HG03025 (cell line): ENCODE measurements around the gene ATP6V1C2.

ENCODE experiments used
- ATAC-seq: cut with Tn5 transposase; IDR thresholded peaks from one replicate; pipeline ENCODE4 v1.9.1; 2021; ENCODE audit warnings: mild to moderate bottlenecking, moderate library complexity; ENCODE audit not compliant: unreplicated experiment, low FRiP score

ATP6V1C2 gene

DNA sequence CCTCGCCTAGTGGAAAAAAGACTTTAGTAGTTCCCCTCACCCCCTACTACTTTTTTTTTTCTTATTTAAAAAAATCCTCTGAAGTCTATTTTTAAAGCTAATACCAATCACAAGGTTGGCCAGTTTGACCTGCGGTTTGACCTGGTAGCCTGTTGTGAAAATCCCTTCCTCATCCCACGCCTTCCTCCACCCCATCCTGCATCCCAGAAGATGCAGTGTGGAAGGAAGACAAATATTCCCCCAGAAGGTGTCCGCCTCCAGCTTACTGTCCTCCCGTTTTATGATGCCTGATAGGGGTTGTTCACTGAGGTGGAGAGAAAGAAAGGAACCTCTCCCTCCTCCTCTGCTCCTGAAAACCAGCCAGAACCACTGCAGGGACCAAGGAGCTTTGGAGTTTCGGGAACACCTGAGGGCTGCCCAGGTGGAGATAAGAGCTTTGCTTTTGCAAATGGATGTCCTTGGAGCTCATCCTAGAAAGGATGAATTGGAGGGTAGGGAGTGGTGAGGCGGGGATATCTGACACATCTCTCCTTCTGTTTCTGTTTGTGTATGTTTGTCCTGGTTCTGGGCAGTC lies 909 bp downstream of the ATP6V1C2 start:
- ATAC-seq, result no peak

DNA sequence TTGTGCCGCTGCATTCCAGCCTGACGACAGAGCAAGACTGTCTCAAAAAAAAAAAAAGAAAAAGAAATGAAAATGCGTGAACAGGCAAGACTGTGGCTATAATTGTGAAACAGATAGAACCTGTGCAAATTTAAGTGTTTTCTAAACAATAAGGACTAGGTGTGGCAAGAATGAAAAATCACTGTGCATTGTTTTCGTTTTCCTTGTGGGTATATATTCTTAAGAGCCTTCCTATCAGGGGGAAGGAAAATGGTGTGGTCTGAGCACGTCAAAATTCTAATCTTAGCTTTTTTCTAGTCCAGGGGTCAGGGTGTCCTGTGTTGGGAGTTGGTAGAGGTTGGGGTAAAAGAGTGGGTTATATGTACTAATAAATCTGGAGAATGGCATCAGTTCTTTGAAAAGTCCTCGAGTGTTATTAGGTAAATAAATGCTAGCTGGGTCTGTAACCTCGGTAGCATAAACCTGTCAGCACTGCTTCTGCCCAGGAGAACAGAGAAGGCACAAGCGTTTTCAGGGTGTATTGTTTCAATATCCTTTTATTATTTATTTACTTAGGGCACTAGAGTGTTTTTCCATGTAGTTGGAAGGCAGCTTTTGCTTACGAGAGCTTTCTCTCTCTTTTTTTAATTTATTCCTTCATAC lies 11.6 kb downstream of the ATP6V1C2 start:
- ATAC-seq, result no peak

DNA sequence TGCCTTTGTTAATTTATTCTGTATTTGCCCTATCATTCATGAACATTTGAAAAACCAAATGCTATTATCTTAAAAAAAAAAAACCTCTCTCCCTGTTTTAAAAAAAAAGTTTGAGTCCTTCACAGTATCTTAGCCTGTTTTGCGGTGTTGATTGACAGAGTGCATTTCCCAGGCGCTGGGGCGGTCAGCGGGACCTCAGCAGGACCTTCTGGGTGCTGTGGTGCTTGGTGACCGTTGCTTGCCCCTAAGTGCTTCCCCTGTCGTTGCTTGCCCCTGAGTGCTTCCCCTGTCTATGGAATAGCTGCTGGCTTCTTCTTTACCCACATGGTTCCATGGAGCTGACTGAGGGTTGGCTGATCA lies 12.1 kb downstream of the ATP6V1C2 start:
- ATAC-seq, result no peak

DNA sequence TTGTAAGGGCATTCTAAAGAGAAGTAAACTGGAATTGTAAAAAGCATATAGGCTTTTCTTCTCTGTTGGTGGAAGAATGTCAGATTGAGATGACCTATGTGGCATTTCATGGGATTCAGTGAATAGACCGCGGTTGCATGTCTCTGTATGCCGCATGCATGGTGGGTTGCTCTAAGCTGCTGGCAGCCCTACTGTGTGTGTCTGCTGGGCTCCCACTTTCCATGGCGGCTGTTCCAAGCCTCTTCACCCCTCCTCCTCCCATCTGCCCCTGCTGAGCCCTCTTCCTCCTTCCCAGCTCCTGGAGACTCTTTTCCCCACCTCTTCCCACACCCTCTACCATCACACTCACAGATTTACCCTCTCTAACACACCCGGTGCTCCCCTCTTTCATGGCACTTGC lies 12.6 kb downstream of the ATP6V1C2 start:
- no peak for ATAC-seq

DNA sequence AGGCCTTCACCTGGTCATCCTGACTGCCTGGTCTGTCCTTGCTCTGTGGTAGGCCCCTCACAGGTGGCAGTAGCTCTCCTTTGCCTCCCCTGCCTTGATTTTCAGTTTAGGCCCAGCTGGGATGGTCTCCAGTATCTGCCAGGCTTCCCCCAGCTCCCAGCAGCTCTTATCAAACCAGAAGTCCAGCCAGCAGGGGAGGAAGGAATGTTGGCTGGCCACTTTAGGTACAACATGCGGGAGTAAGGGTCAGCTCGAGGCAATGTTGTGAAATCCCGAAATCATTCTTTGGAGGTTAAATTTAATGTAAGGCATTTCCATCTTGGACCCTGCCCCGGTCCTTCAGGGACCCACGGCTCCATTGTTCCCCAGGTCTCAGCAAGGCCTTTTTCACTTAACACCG lies 16.8 kb downstream of the ATP6V1C2 start:
- no peak for ATAC-seq

- no peak for ATAC-seq
These were observed 18.8 kb downstream of the ATP6V1C2 start for GRCh38 chr2:10740226-10740625.

- ATAC-seq, result no peak
These were observed 19.7 kb downstream of the ATP6V1C2 start for GRCh38 chr2:10741139-10741538.

DNA sequence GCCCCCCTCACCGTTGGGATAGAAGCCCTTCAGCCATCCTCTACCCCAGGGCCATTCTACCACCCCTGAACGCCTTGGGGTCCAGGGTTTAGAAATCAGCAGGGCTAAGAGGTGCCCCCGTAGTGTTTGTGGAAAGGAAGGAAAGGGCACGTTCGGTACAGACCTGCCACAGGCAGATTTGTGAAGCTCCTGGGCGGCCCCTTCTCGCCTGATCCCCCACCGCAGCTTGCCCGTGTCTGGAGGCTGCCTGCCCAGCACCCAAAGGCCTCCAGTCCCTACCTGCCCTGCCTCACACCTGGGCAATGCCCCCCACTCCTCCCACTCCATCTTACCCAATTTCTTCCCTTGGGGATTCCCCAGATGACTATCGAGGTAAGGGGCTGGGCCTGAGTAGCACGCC lies 21.2 kb downstream of the ATP6V1C2 start:
- ATAC-seq, result no peak

GRCh38 chr2:10750610-10751009 lies 29.2 kb downstream of the ATP6V1C2 start:
- no peak for ATAC-seq

GRCh38 chr2:10752236-10752635 lies 30.8 kb downstream of the ATP6V1C2 start:
- no peak for ATAC-seq

- no peak for ATAC-seq
These were observed 31.7 kb downstream of the ATP6V1C2 start for GRCh38 chr2:10753156-10753555.

- ATAC-seq, result no peak
These were observed 32.4 kb downstream of the ATP6V1C2 start for GRCh38 chr2:10753876-10754275.

- no peak for ATAC-seq
These were observed 34.2 kb downstream of the ATP6V1C2 start for GRCh38 chr2:10755621-10756020.

- ATAC-seq, result no peak
These were observed 36.4 kb downstream of the ATP6V1C2 start for GRCh38 chr2:10757814-10758286.

DNA sequence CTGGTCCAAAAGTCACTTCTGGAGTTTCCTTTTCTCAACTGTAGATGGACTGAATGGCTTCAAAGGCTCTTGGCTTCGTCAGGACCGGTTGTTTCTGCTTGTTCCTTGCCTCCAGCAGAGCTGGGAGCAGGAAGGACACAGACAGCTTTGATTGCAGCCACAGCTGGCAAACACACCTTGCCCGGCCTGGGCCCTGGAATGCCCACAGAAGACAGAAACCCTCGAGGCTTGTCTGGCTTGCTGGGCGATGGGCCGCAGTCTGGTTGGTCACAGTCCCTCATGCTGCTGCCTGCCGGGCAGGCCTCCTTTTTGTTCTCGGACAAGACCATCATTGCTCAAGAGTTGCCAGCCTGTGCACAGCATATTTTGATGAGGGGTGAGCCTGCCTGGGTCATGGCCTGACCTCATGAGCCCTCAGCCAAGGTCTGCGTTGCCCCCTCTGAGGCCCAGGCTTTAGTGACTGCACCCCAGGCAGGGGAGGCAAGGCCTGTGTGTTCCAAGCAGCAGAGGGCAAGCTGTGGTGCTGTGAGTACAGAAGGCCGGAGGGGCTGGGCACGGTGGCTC lies 37.8 kb downstream of the ATP6V1C2 start:
- no peak for ATAC-seq

DNA sequence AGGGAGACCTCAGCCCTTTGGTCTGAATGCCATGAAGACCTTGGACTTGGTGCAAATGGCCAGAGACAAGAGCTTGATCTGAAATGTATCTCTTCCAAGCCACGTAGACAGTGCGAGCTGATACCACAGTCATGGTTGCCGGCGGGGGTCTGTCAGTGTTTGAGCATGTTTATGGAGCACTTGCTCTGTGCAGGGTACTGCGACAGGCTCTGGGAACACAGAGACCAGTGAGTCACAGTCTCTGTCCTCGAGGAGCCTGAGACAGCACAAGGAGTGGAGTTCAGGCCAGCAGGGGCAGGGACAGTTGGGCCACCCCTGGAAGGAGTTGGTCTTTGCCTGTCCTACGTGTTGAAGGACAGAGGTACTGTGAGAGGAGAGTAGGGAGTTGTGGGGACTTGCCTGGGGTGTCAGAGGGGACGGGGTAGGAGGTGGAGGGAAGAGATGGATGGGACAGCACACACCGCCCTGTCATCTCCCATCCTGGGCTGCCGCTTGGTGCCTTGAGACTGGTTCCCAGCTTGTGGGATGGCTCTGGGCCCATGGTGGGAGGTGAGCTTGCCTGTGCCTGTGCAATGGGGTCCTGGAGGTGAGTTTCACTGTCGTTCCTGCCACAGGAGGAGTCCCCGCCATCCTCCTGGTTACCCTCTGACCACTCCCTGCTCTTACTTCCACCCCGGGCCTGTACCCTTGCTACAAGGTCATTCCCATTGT lies 39.5 kb downstream of the ATP6V1C2 start:
- no peak for ATAC-seq

DNA sequence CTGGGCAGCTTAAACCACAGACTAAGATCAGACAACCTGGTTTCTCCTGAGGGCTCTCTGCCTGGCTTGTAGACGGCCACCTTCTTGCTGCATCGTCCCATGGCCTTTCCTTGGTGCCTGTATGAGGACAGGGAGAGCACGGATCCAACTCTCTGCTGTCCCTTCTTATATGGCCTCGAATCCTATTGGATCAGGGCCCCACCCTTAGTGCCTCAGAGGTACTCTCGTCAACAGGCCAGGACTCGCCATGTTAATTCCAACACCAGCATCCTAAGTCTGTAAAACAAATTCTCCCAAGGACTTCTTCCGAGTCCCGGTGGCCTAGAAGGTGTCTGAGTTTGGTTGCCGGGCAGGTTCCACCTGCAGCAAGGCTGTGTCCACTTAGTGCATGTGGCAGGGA lies 40.2 kb downstream of the ATP6V1C2 start:
- no peak for ATAC-seq

DNA sequence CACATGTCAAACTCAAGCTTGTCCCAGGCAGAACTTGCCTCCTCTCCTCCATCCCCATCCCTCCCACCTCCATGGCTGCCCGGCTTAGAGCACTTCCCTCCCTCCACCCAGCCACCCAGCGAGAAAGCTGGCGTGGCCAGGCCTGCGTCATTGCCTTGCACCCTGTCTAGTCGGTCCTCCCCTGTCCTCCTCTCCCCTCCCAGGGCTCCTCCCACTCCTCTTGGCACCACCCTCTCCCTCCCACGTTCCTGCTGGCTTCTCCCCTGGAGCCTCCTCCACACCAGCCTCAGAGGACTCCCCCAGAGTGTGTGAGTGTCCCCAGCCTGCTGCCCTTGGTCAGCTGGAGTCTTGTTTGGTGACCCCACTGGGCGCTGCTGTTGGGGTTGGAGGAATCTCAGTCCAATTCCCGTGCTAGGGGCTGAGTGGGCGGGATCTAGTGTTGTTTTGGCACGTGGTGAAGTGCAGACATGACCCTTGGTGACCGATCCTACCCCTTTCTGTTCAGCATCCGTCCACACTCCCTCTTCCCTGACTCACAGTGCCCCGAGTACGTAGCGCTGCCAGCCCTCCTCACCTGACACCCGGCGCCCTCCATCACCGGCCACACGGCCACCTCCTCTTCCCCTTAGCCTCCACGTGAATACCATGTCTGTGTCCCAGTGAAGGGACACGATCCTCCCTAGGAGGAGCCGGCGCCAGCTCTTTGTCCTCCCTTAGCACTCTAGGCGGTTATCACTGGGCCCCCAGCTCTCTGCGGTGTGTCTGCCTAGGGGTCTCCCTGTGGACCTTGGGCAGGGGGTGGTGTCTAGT lies 41.4 kb downstream of the ATP6V1C2 start:
- ATAC-seq, result no peak

DNA sequence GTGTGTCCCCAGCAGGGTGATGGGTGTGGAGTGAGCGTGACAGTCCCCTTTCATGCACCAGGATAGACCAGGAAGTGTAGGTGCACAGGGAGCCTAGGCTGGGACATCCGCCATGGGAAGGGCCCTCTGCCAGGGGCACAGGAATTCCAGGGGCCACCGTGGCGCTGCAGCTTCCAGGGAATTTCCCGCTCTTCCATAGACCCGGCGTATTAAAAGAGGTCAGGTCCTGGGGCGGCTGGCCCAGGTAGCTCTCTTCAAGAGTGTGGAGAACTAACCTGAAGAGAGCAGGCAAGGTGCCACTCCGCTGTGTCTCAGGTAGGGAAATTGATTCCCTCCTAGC lies 42.0 kb downstream of the ATP6V1C2 start:
- no peak for ATAC-seq

GRCh38 chr2:10764096-10764785 lies 42.8 kb downstream of the ATP6V1C2 start:
- no peak for ATAC-seq
